COLO668 (cell line): ENCODE measurements around the gene H2AZ2.
A peak's percentile ranks its signal among the peaks of the same experiment; 100 is the strongest.
"Not testable (repeated sequence)": the region's sequence is repeated elsewhere in the genome, so short reads cannot be mapped to it uniquely, and the experiment has no call there.

Experiments used
- DNase-seq: peaks from one replicate; lab custom pipeline; 2025; ENCODE audit not compliant: unreplicated experiment; lab: John Stamatoyannopoulos, UW

Gene H2AZ2

DNA sequence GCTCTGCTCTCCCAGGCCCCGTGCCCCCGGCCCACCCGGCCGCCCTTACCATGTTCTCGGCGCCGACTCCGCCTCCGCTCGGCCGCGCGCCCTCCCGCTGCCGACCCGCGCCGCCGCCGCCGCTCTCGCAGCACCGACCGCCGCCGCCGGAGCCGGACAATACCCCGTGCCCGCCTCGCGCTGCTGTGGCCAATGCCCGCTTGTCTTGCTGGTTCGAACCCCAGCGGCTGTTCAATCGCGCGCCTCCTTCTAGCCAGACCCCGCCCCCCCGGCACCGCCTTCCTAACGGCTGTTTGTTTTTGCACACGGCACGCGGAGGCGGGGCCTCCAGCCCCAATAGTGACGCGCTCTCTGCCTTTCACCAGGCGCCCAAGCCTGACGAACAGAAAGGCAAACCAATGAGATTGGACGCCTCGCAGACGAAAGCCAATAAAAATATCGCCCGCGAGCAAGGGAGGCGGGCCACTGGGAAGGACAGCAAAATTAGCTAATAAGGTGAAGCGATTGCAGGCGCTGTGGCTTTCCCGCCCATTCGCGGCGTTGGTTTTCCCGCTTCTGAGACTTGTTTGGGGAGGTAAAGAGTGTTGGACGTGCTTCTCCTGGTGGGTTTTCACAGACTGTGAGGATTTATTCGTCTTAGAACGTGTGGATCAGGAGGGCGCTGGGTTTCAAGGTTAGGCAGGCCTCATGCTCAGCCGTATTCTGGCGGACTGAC is at the start of gene H2AZ2:
Gene H2AZ2 (minus strand): TSS at position 168 of the 715 bp plus-strand sequence. CDS start 116 bp downstream, at position 52.
- peak; percentile 100 for DNase-seq

DNA sequence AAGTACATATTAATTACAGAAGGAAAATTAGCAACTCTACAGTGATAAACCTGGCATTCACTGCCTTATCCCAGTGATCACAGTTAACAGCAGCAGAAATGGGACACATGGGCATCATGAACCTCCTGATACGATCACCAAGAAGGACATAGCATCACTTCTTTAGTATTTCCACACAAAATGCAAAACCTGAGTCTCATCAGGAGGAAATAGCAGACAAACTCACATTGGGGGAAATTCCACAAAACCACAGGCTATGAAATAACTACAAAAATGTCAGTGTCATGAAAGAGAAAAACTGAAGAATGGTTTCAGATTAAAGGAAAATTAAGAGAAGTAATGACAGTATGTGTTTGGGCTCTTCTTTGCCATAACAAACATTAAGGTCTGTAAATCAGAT is 49.4 kb upstream of the H2AZ2 start:
- DNase-seq = no peak

DNA sequence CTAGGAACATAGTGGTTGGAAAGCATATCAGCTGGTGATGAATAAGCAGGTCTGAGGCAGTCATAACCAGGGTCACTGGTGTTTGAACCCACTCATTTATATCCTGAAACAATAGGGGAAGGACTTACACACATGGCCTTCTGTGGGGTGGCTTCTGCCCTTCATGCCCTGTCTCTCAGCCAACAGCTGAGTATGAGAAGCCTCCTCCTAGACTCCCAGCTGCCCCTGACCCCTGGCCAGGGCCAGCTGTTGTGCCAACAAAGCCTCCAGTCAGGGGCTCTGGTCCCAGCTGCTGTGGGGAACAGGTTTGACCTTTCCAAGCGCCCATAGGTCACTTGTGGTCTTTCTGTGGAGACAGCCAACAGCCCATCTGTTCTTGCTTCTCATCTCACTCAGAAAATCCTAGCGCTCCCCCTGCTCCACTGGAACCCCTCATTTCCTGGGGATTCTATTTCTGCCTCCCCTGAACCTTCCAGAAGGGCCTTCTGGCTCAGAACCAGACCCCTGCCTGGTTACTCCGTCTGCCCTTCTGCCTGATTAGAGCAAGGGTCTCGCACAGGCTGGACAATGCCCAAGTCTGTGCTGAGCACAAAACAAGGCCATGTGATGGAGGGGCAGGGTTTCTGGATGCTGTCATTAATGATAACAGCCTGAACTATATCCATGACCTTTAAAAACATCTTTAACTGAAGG is 47.1 kb upstream of the H2AZ2 start:
- no peak for DNase-seq

DNA sequence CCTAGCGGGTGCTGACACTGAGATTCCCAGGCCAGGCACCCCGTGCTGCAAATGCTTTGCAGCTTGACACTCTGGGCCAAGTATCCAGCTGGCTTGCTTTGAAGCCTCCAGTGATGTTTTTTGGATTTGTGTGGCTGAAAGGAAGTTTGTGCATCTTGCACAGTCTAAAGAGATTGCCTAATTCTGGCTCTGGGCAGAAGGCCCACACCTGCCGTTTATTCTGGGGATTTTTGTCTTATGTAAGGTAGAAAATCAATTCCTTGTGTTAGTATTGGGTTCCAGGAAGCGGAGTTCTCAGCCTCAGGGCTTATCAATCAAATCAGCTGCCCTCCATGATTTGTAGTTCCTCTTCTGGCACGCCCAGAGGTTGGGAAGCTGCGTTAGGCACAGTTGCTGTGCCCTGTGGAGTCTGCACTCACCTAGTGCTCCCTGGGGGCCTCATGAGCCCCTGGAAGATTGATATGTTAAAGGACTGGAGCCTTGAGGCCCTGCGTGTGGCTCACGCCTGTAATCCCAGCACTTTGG is 45.9 kb upstream of the H2AZ2 start:
- DNase-seq = no peak

DNA sequence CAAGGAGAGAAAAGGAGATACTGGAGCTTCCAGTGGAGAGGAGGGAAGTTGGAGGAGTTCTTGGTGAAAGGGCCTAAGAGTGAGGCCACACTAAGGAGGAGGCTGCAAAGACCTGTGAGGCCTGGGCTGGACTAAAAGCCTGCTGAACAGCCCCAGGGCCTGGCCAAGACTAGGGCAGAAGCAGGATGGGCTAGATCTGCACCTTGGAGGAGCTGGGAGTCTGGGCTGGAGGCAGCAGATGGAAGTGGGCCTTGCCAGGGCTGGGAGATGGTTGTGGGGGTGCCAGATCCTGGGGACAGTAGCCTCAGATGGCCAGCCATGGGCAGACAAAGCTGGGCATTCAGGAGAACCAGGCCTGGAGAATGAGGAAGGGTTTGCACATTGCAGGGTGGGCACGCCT is 43.9 kb upstream of the H2AZ2 start:
- no peak for DNase-seq

DNA sequence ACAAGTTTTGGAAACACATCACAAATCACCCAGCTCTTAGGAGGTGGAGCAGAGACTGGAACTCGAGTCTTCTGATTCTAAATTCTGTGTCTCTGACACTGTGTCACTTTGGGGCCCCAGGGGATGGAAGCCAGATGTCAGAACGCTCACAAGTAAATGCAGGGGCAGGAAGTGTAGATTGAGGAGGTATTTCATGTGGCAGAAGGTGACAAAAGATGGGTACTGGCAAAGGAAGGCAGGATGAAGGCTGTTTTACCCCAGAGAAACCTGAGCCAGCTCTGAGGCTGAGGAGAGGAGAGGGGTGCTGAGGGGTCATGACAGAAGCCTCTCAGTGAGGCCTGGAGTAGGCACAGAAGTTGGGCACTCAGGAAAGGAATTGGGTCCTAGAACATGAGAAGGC is 43.5 kb upstream of the H2AZ2 start:
- DNase-seq = no peak

DNA sequence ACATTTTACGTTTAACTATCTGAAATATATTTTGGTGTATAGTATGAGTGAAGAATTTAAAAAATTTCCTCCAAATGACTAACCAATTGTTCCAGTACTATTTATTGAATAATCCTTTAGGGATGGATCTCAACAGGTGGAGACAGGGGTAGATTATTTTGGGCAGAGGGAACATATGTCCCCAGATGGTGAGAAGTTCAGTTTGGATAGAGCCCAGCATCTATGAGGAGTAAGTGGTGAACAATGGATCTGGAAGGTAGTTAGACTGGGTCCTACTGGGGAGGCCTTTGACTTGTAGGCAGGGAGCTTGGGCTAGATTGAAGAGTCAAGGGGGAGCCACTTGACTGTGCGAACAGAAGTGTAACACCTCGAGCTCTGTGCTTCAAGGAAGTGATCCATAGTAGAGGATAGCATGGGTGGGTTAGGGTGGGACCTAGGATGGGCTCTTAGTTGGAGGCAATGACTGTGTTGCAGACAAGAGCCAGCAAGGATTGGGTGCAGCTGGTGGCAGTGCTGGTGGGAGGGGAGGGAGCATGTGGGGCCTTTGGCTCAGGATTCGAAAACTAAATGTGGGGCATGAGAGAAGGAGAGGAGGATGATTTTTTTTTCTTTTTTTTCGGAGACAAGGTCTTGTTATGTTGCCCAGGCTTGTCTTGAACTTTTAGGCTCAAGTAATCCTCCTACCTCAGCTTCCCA is 41.3 kb upstream of the H2AZ2 start:
- DNase-seq = no peak

DNA sequence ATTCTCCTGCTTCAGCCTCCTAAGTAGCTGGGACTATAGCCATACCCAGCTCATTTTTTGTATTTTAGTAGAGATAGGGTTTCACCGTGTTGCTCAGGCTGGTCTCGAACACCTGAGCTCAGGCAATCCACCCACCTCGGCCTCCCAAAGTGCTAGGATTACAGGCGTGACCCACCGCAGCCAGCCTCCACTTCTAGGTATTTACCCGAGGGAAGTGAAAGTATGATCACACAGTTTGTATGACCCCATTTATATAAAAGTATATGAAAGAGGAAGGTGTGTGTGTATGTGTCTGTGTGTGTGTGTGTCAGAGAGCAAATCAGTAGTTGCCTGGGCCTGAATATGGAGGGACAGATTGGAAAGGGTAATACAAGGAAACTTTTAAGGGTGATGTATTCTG is 39.4 kb upstream of the H2AZ2 start:
- DNase-seq = no peak

DNA sequence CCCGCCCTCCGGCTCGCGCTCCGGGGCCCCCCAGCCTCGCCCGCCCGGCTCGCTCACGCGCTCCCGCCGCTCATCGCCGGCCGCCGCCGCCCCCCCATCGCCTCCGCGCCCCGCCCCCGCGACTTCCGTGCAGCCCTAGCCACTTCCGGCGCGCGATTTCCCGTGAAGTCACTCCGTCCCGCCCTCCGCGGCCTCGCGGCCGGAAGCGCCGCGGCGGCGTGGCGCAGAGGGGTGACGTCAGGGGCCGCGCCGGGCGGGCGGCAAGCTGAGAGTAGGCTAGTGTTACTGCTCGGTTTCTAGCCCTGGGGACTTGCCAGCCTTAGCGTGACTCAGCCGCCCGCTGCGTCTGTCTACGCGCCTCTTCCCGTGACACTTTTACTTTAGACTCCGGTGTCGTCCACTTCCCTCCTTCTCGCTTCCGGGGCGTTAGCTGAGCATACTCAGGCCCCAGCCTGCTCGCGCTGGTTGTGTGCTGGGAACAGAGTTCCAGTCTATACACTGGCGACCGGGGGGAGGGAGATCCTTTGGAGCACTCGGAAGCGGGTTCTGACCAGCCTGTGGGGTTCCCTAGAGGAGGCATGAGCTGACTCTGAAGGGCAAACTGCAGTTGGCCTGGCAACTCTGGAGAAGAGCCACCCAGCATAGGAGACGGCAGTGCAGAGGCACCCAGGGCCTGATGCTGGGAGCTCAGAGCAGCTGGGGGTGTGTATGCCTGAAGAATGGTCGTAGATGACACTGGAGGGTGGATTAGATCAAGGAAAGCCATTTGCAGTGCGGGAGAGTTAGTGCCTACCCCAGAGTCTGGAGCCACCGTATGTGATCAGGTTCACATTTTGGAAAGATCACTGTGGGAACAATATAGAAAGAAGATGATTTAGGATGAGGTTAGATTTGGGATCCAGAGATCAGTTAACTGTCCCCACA is 37.8 kb upstream of the H2AZ2 start, which contains the start of gene PURB:
Gene PURB (minus strand): TSS at position 137 of the 924 bp plus-strand sequence. CDS start 182 bp downstream, outside the sequence.
- peak; percentile 99 for DNase-seq

DNA sequence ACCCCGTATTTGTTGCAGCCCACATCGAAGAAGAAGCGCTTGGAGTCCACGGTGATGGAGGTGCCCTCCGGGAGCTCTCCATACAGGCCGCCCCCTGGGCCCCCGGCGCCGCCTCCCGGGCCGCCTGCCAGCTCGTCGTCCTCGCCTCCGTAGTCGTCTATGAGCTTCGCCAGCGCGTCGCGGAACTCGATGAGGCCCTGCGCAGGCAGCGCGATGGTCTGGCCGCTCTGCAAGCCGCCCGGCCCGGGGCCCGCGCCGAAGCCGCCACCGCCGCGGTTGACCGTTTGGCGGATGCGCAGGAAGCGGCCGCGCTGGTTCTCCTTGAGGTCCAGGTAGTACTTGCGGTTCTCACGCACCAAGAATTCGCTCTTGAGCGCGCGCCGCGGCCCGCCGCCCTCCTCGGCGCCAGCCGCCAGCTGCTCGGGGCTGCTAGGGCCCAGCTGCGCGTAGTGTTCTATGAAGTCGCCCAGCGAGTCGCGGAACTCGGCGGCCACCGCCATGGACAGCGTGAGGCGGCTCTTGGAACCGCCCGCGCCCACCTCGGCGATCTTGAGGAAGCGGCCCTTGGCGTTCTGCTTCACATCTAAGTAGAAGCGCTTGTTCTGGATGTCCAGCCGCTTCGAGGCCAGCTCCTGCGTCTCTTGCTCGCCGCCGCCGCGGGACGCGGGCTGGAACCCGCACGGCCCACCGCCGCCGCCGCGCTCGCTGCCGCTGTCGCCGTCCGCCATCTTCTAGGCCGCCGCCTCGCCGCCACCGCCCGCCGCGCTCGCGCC is 36.9 kb upstream of the H2AZ2 start:
- DNase-seq = peak; percentile 86

DNA sequence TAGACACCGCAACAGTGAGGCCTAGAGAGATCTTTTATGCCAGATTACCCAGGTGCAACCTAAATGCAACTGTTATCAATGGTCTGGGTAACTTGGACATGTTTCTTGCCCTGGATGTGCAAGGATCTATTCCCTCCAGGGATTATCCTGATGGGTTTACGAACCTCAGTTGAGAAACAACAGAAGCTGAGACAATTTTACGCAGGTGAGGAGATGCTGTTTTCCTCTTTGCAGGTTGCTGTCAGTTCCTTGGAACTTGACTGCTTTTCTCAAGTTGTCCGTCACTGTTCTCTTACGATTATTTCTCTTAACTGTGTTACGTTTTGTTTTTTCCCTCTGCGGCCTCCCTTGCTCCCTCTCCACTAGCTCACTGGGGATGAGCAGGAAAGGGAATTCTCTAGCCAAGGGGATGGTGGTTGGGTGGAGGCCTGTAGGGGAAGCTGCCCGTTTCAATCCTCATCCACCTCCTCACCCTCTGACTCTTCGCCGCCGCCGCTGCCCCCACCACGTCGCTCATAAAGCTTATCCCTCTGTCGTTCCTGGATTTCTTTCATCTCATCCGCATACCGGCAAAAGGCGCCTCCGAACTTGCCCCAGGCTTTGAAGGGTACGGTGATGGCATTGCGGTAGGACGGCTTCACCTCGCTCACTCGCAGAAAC is 36.2 kb upstream of the H2AZ2 start:
- DNase-seq = no peak

DNA sequence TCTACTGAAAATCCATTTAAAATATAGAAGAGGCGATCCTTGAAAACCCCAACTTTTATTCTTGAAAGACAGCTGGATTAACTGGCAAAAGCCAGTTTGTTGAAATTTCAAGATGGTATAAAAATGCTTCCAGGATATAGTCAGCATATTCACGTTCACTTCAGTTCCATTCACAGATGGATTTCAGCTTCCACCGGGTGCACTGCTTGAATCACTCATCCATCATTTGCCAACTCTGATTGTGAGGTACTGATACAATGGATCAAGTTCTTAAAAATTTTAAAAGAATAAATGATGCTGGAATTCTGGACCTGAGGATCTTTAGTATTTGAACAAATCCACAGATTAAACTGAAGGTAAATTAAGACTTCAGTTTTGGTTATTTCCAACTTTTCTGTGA is 35.0 kb upstream of the H2AZ2 start:
- DNase-seq = no peak

DNA sequence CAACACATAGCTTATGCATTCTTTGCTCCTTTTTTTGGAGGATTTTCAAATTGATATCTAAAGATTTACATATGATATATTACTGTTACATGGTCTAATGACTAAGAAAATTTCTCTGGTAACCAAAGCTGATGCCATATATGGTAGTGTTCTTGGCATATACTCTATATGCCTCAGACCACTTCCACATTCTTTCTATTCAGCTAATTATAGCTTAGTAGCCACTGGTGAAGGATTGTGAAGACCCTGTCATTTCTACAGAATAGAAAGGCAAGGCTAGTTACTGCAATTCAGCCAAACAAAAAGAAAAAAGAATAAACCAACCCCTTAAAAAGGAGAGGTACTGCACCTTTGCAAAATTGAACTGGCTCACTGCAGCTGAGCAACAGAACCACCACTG is 33.7 kb upstream of the H2AZ2 start:
- no peak for DNase-seq

DNA sequence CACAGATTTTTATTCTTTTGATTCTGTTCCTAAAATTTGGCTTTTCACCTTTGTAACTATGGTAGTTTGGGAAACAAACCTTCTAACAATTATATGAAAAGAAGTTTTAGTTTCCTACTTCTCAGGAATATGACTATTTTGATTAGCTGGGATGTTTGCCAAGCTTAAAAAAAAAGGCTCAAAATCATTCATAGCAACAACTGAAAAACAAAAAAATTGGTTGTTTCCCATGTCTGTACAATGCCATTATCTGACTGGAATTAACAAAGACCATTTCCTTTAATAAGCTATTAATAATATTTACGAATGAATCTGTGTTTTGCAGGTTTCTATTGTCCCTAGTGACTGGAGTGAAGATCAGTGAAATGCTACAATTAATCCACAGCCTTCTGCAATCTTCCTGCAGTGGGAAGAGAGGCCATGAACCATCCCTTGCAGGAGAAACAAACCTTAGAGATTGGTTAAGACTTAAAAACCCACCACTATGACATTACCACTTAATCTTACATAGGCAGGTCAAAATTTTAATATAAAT is 33.2 kb upstream of the H2AZ2 start:
- no peak for DNase-seq

DNA sequence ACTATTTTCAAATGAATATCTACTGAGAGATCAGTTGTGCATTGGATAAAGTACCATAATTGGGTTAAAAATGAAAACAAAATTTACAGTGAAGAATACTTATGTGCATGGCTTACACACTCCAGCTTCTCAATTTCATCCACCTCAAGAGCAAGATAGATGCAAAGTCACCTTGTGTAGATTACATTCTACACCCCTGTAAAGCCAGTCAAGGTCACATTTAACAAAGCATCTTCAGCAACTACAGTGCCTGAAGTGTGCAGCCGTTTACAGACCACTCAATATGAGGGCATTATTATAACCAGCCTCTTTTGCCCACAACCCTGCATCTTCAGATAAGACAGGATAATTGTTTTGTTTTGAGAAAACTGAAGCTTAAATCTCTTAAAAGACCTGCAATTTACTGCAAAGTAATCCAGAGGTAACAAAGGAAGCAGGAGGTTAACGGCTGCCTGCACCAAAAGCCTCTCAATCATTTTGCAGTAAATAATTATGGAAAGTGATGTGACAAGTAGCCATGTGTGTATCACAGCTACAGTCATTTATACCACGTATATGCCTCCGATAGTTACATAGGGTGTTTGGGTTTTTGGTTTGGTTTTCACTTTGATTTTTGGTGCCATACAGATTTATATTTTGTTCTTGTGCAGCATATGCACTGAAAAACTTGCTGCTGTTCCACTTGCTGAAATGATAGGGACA is 32.6 kb upstream of the H2AZ2 start:
- no peak for DNase-seq

DNA sequence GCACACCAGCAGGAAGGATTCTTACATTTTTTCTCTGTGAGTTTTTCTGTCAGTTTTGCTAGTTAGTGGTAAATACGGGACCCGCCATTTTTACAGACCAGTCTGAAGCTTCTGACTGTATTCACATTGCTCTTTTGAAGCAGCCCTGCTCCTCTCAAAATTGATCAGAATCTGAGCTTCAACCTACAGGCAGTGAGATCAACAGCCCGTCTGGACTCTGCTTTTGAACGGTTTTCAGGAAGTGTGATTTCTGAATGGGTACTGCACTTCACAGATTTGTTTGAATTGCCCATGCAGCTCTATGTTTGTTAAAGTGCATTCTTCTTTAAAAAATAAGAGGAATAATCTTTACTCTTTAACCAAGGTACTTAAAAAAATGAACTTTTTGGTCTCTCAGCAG is 28.5 kb upstream of the H2AZ2 start:
- DNase-seq = no peak

DNA sequence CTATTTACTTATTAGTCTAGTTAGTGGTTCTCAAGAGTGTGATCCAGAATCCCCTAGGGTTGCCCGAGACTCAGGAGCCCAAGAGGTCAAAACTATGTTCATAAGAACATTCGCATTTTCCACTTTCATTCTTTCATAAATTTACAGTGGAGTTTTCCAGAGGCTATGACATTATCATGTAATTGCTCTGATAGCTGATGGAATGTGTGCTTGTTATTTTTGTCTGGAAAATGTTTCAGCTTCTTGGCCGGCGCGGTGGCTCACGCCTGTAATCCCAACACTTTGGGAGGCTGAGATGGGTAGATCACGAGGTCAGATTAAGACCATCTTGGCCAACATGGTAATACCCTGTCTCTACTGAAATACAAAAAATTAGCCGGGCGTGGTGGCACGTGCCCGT is 27.4 kb upstream of the H2AZ2 start:
- no peak for DNase-seq

DNA sequence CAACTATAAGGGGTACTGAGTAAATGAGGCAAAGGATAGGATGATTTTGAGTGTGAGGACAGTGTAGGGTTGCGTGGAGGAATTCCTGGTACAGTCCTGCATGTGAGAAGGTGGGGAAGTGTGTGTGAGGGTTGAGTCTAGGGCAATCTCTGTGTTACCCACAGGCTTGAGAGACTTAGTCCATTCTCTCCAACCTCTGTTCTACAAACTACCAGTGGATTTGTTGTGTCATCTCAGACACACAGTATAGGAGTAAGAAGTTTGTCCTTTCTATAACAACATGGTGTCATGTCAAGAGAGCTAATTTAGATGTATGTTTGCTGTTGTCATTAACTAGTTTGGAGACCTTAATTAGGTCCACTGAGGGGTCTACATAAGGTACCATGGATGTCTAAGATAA is 24.9 kb upstream of the H2AZ2 start:
- no peak for DNase-seq

DNA sequence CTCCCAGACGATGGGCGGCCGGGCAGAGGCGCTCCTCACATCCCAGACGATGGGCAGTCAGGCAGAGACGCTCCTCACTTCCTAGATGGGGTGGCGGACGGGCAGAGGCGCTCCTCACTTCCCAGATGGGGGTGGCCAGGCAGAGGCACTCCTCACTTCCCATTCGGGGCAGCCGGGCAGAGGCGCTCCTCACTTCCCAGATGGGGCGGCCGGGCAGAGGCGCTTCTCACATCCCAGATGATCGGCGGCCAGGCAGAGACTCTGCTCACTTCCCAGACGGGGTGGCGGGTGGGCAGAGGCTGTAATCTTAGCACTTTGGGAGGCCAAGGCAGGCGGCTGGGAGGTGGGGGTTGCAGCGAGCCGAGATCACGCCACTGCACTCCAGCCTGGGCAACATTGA is 24.0 kb upstream of the H2AZ2 start:
- DNase-seq = not testable (repeated sequence)
